Prostate gland (tissue), 2 donors: ENCODE data around the gene ZFAND3. TPM values are rescaled to one million over a fixed set of nuclear protein-coding genes. Genes with fewer than 3 reads are reported as not detected.

ENCODE experiments used
- DNase-seq: peaks from one replicate; pipeline ENCODE4 v3.0.0-alpha.2; 2019; ENCODE audit warnings: low spot score
- H3K27ac ChIP-seq, 2 donors: fragments of 200-600 bp; sonication (generic); 2 replicates each; pipeline ENCODE4 v1.5.1; 2017 to 2019
- H3K27me3 ChIP-seq: fragments of 200-600 bp; sonication (generic); replicated peaks from 2 replicates; pipeline ENCODE4 v1.5.1; 2019; ENCODE audit not compliant: insufficient read depth
- H3K36me3 ChIP-seq, 2 donors: fragments of 200-600 bp; sonication (generic); 1 replicate in 1 of 2; 2 replicates in 1 of 2; pipeline versions ENCODE4 v1.5.1 to v1.8.1; 2017 to 2019
- H3K4me1 ChIP-seq: fragments of 200-600 bp; sonication (generic); replicated peaks from 2 replicates; pipeline ENCODE4 v1.5.1; 2019
- H3K4me3 ChIP-seq, 2 donors: fragments of 200-600 bp; sonication (generic); 2 replicates each; pipeline ENCODE4 v1.5.1; 2017 to 2019
- H3K9me3 ChIP-seq: fragments of 200-600 bp; sonication (generic); 2 replicates; pipeline ENCODE4 v1.5.1; 2017
- POLR2A ChIP-seq: fragments of 450-650 bp; IDR thresholded peaks from one replicate; pipeline ENCODE4 v1.6.1; 2016; ENCODE audit warnings: antibody characterized with exemption, mild to moderate bottlenecking
- POLR2AphosphoS5 ChIP-seq: sonication (generic); formaldehyde crosslinking; IDR thresholded peaks from one replicate; pipeline ENCODE4 v1.6.1; 2017; ENCODE audit warnings: antibody characterized with exemption
- WGBS: methylation state at CpG from one replicate; pipeline ENCODE4 v1.1.5; 2018; 5-methylcytosine and 5-hydroxymethylcytosine counted together
- intact Hi-C: fragments of 100-400 bp; cut with DNase I; formaldehyde crosslinking; loops from one replicate; pipeline ENCODE4 v1.14.2; 2022
- total RNA-seq, 2 donors: library from RNA; depleted of rRNA; stranded (reverse); fragments of >200 nt; gene quantifications; one replicate each; pipeline ENCODE4 v1.1.0, GENCODE V29; 2016
- TF ChIP-seq, protein P1 (sequence below), 4 experiments: fragments of 200-600 bp in 2 of 4; fragments of 450-650 bp in 2 of 4; sonication (generic) in 2 of 4; IDR thresholded peaks; 1 replicate in 3 of 4; 2 replicates in 1 of 4; pipeline ENCODE4 v1.5.1; 2016 to 2019; ENCODE audit warnings: antibody characterized with exemption in 4 of 4, mild to moderate bottlenecking in 2 of 4, moderate library complexity in 2 of 4

Gene ZFAND3
- total RNA-seq, 2 donors from 2014 or later = 43.5 to 89.1 TPM

DNA sequence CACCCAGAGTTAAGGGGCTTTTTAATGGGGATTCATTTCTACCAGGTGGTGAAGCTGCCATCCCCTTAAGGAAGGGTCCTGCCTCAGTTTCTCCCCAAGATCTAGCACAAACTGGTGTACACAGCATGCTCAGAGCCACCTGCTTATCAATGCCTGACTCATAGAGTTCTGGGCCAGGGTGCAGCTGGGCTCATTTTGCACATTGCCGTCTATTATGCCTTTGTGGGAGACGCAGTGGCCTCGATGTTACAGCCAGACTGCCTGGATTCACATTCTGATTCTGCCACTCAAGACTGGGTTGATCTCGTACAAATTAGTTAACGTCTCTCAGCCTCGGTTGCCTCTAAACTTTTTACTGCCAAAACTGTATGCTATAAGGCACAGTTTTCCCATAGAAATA is 365.7 kb downstream of the ZFAND3 start:
- intact Hi-C loops = no loop called here
- TF ChIP-seq POLR2AphosphoS5 = no peak
- TF ChIP-seq, protein P1, sequence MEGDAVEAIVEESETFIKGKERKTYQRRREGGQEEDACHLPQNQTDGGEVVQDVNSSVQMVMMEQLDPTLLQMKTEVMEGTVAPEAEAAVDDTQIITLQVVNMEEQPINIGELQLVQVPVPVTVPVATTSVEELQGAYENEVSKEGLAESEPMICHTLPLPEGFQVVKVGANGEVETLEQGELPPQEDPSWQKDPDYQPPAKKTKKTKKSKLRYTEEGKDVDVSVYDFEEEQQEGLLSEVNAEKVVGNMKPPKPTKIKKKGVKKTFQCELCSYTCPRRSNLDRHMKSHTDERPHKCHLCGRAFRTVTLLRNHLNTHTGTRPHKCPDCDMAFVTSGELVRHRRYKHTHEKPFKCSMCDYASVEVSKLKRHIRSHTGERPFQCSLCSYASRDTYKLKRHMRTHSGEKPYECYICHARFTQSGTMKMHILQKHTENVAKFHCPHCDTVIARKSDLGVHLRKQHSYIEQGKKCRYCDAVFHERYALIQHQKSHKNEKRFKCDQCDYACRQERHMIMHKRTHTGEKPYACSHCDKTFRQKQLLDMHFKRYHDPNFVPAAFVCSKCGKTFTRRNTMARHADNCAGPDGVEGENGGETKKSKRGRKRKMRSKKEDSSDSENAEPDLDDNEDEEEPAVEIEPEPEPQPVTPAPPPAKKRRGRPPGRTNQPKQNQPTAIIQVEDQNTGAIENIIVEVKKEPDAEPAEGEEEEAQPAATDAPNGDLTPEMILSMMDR (IDR thresholded peaks at IDR 0.05) = no peak
- TF ChIP-seq POLR2A = no peak
- no peak overlapping the region for H3K4me3 ChIP-seq
- H3K27me3 ChIP-seq = no peaks in the 10 kb centered on the region
- 96% methylated on average over 6 of the region's 6 CpGs for WGBS
- no peaks in the 10 kb centered on the region for H3K9me3 ChIP-seq
- DNase-seq = no peak
- H3K36me3 ChIP-seq = no peaks in the 10 kb centered on the region
- no peaks in the 10 kb centered on the region for H3K4me1 ChIP-seq
- no peak overlapping the region for H3K27ac ChIP-seq

DNA sequence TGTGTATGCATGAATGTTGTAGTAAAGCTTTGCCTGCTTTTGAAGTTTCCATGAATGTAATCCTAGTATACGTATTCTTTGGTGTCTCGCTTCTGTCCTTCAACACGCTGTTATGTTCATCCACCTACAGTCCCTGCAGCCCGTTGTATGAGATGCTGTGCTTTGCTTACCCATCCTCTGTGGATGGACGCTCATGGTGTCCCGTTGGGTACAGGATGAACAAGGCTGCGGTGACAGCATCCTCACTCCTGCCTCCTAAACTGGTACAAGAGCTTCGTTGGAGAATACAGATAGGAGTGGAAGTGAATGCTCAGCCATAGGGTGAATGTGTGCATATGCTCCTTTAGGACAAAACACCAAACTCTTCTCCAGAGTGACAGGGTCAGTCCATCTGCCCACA is 366.2 kb downstream of the ZFAND3 start:
- H3K27me3 ChIP-seq = no peaks in the 10 kb centered on the region
- TF ChIP-seq POLR2A = no peak
- TF ChIP-seq POLR2AphosphoS5 = no peak
- TF ChIP-seq, protein P1 (IDR thresholded peaks at IDR 0.05) = no peak
- intact Hi-C loops = no loop called here
- H3K9me3 ChIP-seq = no peaks in the 10 kb centered on the region
- WGBS = 97% methylated on average over 8 of the region's 8 CpGs
- no peak overlapping the region for H3K4me3 ChIP-seq
- no peaks in the 10 kb centered on the region for H3K4me1 ChIP-seq
- no peaks in the 10 kb centered on the region for H3K36me3 ChIP-seq
- H3K27ac ChIP-seq = no peak overlapping the region
- no peak for DNase-seq

DNA sequence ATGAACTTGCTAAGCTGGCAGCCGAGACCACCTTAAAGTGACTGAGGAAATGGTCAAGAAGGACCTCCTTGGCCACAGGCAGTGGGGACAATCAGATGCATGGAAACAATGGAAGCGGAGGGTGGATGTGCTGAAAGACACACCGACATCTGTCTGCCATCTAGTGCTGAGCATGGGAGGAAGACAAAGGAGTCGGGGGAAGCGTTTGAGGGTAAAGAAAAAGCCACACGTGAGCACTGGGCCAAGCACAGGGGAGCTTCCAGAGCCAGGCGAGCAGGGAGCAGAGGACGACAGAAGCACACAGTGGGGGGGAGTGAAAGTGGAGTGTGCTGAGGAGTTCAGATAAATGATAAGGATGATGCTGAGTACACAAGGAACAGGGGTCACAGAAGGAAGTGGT is 367.8 kb downstream of the ZFAND3 start:
- Histone ChIP-seq H3K4me3 (no peak overlapping the region), H3K4me1 (no peaks in the 10 kb centered on the region), H3K36me3 (no peaks in the 10 kb centered on the region), H3K9me3 (no peaks in the 10 kb centered on the region), H3K27ac (no peak overlapping the region), H3K27me3 (no peaks in the 10 kb centered on the region)
- TF ChIP-seq POLR2AphosphoS5 = no peak
- TF ChIP-seq, protein P1 (IDR thresholded peaks at IDR 0.05) = no peak
- no peak for TF ChIP-seq POLR2A
- DNase-seq = no peak
- intact Hi-C loops = no loop called here
- WGBS = 61% methylated on average over 8 of the region's 8 CpGs

DNA sequence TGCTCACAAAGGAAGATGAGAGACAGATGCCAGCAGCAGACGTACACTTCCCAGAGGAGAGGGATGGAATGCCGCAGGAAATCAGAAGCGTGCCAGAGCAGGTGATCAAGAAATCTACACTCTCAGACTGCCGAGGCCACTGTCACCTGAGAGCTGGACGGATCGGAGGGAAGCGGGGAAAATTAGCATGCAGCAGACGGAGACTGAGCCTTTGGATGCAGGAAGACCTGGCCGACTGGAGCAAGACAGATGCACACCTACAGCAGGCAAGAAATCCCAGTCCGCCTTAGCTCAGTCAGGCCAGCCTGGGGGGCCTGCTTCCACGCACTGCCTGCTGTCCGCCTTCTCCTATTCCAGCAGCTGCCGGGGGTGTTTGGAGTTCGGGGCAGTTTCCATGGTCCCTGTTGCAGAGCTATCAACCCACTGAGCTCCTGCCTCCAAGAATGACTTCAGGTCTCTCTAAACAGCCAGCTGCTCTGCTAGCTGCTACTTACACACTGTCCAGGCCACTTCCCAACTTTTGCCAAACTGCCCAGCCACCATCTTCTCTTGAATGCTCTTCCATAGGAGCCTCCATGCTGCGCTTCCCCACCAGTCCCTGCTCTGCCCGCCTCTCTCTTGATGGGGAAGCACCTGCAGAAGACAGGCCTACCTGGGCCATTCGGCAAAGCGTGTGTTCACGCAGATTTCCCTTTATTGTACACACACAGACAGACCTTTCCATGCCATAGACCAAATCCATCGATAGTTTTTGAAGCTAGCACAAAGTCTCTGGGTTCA is 368.5 kb downstream of the ZFAND3 start:
- no peak for DNase-seq

More for the DNA sequence above, 368.5 kb downstream of the ZFAND3 start:
- intact Hi-C loops = no loop called here
- TF ChIP-seq POLR2AphosphoS5 (no peak), POLR2A (no peak)
- TF ChIP-seq, protein P1 (IDR thresholded peaks at IDR 0.05) = no peak
- H3K36me3 ChIP-seq = no peaks in the 10 kb centered on the region
- no peaks in the 10 kb centered on the region for H3K27me3 ChIP-seq
- WGBS = 85% methylated on average over 20 of the region's 20 CpGs
- H3K4me3 ChIP-seq = no peak overlapping the region
- no peaks in the 10 kb centered on the region for H3K9me3 ChIP-seq
- no peak overlapping the region for H3K27ac ChIP-seq
- no peaks in the 10 kb centered on the region for H3K4me1 ChIP-seq
